ENCODE measurements around the gene LAMA2.

DNA sequence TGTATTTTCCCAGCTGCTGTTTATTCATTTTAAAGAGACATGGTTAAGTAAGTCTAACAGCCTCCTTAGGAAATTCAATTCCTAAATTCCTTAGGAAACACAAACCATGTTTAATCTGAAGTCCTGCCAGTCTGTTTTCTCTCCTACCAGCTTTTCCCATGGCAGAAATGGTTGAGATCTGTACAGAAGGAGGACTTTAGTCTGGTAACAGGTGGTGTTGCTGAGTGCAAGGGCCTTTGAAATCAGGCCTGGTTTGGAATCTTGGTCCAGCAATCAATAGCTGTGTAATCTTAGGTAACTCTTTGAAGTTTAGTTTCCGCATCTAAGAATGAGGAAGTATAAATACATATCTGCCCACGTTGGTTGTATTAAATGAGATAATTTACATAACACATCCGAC is 232.5 kb downstream of the LAMA2 start:
- TF ChIP-seq CTCF (IDR thresholded peaks at IDR 0.05 in 8 of 11, conservative IDR thresholded peaks at IDR 0.05 in 3 of 11) (no peak), POLR2A (IDR thresholded peaks at IDR 0.05) (no peak)

All from spleen (tissue), 7 donors.